K562 (cell line): ENCODE data around the gene NFATC3. TPM values are rescaled to one million over a fixed set of nuclear protein-coding genes. Genes with fewer than 3 reads are reported as not detected.

ENCODE experiments used
- CBX2 ChIP-seq: fragments of 200-600 bp; sonication (generic); IDR thresholded peaks from one replicate; pipeline ENCODE4 v1.6.1; 2012; ENCODE audit warnings: mild to moderate bottlenecking, low read length, inconsistent platforms; ENCODE audit not compliant: insufficient read depth, poor library complexity, severe bottlenecking
- GABPA ChIP-seq: fragments of 200-800 bp; sonication (Bioruptor generic); conservative IDR thresholded peaks from 2 replicates; pipeline ENCODE4 v1.6.1; 2016; ENCODE audit warnings: low read depth, missing genetic modification characterization, missing compliant biosample characterization
- PML ChIP-seq: IDR thresholded peaks from 2 replicates; pipeline ENCODE4 v1.6.1; 2012; ENCODE audit warnings: low read length, inconsistent platforms
- POLR2B ChIP-seq: fragments of 450-650 bp; IDR thresholded peaks from 2 replicates; pipeline ENCODE4 v1.6.1; 2018; ENCODE audit warnings: low read depth; ENCODE audit not compliant: partially characterized antibody
- TBP ChIP-seq: optimal IDR thresholded peaks from 2 replicates; pipeline ENCODE3; 2011; ENCODE audit warnings: low read depth, low read length, improper control_type of control experiment
- TEAD1 ChIP-seq, 2 experiments: fragments of 450-650 bp in 1 of 2; sonication (generic) in 1 of 2; formaldehyde crosslinking; IDR thresholded peaks; 2 replicates each; pipeline versions ENCODE4 v1.4.0 to v1.8.0; 2020 to 2022; ENCODE audit warnings: mild to moderate bottlenecking in 2 of 2, missing genetic modification reagents in 1 of 2
- ZNF324 ChIP-seq: fragments of 250-450 bp; sonication (Bioruptor Pico); IDR thresholded peaks from 2 replicates; pipeline ENCODE4 v1.4.0; 2020; ENCODE audit warnings: mild to moderate bottlenecking
- polyA plus RNA-seq, 8 experiments: library from polyadenylated mRNA; depleted of rRNA in 4 of 8; stranded (reverse) in 5 of 8; unstranded in 3 of 8; fragments of >200 nt; fragmentation: Nextera tagmentation in 2 of 8; fragmentation: Illumina TruSeq in 1 of 8; extraction: Ambion mirVana in 2 of 8; extraction: Trizol in 1 of 8; gene quantifications; 2 replicates each; pipeline versions ENCODE4 v1.2.1 to v1.2.3, GENCODE V29; 2011 to 2014; ENCODE audit warnings: inconsistent platforms in 1 of 8, missing spikeins in 1 of 8
- total RNA-seq, 7 experiments: library from RNA; depleted of rRNA in 6 of 7; stranded (reverse); fragments of >200 nt in 6 of 7; fragmentation: Illumina TruSeq in 2 of 7; extraction: Trizol in 2 of 7; gene quantifications; 2 replicates each; pipeline versions ENCODE4 v1.2.1 to v1.2.3, GENCODE V29; 2011 to 2021; ENCODE audit warnings: low replicate concordance in 1 of 7
- TF ChIP-seq, protein P1 (sequence below): IDR thresholded peaks from 3 replicates; pipeline ENCODE4 v1.6.1; 2011; ENCODE audit warnings: borderline replicate concordance, mild to moderate bottlenecking, moderate library complexity; ENCODE audit not compliant: insufficient read length; ENCODE audit errors: extremely low read depth
- TF ChIP-seq, protein P2 (sequence below): fragments of 450-650 bp; IDR thresholded peaks from 2 replicates; pipeline ENCODE4 v1.6.1; 2014; ENCODE audit warnings: low read depth, mild to moderate bottlenecking, moderate library complexity, borderline replicate concordance
- TF ChIP-seq, protein P3 (sequence below): fragments of 200-800 bp; sonication (Bioruptor generic); IDR thresholded peaks from 2 replicates; pipeline ENCODE4 v1.6.1; 2017; ENCODE audit warnings: missing genetic modification characterization, missing compliant biosample characterization
- TF ChIP-seq, protein P4 (sequence below): fragments of 250-450 bp; sonication (Bioruptor Pico); IDR thresholded peaks from 2 replicates; pipeline ENCODE4 v1.8.0; 2022; ENCODE audit warnings: moderate library complexity, mild to moderate bottlenecking, inconsistent platforms
- TF ChIP-seq, protein P5 (sequence below): fragments of 450-650 bp; IDR thresholded peaks from 2 replicates; pipeline ENCODE4 v1.6.1; 2016; ENCODE audit warnings: borderline replicate concordance
- TF ChIP-seq, protein P6 (sequence below): fragments of 450-650 bp; formaldehyde crosslinking; IDR thresholded peaks from 2 replicates; pipeline ENCODE4 v1.4.0; 2020; ENCODE audit warnings: mild to moderate bottlenecking, moderate library complexity
- TF ChIP-seq, protein P7 (sequence below): conservative IDR thresholded peaks from 2 replicates; pipeline ENCODE4 v1.6.1; 2011; ENCODE audit warnings: low read depth, mild to moderate bottlenecking, low read length; ENCODE audit not compliant: control insufficient read depth

Gene NFATC3
- total and polyA plus RNA-seq, 9 of the 15 experiments (the other 6 are each of a cell fraction or from before 2014, with no cell fraction given) = 15.7 to 98.4 (median 59.4) TPM

DNA sequence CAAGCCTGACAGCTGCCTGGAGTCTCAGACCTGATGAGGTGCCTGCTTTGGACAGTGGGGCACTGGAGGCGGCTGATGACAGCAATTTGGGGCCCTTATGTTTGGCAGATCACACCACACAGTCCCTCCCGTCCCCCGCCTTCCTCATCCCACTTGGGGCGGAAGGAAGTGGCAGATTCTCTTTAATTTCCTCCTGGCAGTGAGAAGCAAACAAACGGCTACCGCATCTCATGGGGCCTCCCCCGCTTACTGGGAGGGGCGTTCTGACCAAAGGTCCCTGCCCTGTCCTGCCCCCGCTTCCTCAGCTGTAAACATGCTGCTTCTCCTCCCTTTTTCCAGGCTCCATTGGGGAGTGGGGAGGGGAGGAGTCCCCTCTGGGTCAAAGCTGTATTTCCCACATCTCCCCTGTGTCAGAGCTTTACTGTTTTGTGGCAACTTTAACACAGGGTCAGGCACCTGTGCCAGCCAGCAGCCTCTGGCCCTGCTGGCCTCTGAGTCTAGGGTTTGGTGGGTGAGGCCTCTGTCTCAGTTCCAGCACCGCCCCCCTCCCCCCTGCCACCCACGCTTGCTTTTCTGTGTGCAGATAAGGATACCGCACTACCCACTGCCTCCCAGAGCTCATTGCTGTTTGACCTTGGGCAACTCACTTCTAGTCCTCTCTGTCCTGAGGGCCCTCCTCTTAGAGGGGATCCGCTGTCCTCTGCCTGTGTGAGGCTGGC lies 5.4 kb upstream of the NFATC3 start (continued):
- TF ChIP-seq, protein P1, sequence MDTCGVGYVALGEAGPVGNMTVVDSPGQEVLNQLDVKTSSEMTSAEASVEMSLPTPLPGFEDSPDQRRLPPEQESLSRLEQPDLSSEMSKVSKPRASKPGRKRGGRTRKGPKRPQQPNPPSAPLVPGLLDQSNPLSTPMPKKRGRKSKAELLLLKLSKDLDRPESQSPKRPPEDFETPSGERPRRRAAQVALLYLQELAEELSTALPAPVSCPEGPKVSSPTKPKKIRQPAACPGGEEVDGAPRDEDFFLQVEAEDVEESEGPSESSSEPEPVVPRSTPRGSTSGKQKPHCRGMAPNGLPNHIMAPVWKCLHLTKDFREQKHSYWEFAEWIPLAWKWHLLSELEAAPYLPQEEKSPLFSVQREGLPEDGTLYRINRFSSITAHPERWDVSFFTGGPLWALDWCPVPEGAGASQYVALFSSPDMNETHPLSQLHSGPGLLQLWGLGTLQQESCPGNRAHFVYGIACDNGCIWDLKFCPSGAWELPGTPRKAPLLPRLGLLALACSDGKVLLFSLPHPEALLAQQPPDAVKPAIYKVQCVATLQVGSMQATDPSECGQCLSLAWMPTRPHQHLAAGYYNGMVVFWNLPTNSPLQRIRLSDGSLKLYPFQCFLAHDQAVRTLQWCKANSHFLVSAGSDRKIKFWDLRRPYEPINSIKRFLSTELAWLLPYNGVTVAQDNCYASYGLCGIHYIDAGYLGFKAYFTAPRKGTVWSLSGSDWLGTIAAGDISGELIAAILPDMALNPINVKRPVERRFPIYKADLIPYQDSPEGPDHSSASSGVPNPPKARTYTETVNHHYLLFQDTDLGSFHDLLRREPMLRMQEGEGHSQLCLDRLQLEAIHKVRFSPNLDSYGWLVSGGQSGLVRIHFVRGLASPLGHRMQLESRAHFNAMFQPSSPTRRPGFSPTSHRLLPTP = no peak
- TF ChIP-seq CBX2 (no peak), GABPA (peak; percentile 87), POLR2B (peak; percentile 43), ZNF324 (CRISPR knock-in tag) (no peak), PML (peak; percentile 77), TEAD1 (CRISPR knock-in tag; IDR thresholded peaks at IDR 0.05) (peak; percentile 24 to 82; a peak in 2 of 4 replicates), TBP (peak; percentile 59)
- TF ChIP-seq, protein P2, sequence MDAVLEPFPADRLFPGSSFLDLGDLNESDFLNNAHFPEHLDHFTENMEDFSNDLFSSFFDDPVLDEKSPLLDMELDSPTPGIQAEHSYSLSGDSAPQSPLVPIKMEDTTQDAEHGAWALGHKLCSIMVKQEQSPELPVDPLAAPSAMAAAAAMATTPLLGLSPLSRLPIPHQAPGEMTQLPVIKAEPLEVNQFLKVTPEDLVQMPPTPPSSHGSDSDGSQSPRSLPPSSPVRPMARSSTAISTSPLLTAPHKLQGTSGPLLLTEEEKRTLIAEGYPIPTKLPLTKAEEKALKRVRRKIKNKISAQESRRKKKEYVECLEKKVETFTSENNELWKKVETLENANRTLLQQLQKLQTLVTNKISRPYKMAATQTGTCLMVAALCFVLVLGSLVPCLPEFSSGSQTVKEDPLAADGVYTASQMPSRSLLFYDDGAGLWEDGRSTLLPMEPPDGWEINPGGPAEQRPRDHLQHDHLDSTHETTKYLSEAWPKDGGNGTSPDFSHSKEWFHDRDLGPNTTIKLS = peak; percentile 69; the same call in 1 of the 2 replicates
- TF ChIP-seq, protein P3, sequence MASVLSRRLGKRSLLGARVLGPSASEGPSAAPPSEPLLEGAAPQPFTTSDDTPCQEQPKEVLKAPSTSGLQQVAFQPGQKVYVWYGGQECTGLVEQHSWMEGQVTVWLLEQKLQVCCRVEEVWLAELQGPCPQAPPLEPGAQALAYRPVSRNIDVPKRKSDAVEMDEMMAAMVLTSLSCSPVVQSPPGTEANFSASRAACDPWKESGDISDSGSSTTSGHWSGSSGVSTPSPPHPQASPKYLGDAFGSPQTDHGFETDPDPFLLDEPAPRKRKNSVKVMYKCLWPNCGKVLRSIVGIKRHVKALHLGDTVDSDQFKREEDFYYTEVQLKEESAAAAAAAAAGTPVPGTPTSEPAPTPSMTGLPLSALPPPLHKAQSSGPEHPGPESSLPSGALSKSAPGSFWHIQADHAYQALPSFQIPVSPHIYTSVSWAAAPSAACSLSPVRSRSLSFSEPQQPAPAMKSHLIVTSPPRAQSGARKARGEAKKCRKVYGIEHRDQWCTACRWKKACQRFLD (CRISPR knock-in tag) = peak; percentile 95
- TF ChIP-seq, protein P4, sequence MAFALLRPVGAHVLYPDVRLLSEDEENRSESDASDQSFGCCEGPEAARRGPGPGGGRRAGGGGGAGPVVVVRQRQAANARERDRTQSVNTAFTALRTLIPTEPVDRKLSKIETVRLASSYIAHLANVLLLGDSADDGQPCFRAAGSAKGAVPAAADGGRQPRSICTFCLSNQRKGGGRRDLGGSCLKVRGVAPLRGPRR (CRISPR knock-in tag) = no peak
- TF ChIP-seq, protein P5, sequence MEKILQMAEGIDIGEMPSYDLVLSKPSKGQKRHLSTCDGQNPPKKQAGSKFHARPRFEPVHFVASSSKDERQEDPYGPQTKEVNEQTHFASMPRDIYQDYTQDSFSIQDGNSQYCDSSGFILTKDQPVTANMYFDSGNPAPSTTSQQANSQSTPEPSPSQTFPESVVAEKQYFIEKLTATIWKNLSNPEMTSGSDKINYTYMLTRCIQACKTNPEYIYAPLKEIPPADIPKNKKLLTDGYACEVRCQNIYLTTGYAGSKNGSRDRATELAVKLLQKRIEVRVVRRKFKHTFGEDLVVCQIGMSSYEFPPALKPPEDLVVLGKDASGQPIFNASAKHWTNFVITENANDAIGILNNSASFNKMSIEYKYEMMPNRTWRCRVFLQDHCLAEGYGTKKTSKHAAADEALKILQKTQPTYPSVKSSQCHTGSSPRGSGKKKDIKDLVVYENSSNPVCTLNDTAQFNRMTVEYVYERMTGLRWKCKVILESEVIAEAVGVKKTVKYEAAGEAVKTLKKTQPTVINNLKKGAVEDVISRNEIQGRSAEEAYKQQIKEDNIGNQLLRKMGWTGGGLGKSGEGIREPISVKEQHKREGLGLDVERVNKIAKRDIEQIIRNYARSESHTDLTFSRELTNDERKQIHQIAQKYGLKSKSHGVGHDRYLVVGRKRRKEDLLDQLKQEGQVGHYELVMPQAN = no peak; the same call in 1 of the 2 replicates
- TF ChIP-seq, protein P6, sequence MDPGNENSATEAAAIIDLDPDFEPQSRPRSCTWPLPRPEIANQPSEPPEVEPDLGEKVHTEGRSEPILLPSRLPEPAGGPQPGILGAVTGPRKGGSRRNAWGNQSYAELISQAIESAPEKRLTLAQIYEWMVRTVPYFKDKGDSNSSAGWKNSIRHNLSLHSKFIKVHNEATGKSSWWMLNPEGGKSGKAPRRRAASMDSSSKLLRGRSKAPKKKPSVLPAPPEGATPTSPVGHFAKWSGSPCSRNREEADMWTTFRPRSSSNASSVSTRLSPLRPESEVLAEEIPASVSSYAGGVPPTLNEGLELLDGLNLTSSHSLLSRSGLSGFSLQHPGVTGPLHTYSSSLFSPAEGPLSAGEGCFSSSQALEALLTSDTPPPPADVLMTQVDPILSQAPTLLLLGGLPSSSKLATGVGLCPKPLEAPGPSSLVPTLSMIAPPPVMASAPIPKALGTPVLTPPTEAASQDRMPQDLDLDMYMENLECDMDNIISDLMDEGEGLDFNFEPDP (CRISPR knock-in tag) = no peak
- TF ChIP-seq, protein P7, sequence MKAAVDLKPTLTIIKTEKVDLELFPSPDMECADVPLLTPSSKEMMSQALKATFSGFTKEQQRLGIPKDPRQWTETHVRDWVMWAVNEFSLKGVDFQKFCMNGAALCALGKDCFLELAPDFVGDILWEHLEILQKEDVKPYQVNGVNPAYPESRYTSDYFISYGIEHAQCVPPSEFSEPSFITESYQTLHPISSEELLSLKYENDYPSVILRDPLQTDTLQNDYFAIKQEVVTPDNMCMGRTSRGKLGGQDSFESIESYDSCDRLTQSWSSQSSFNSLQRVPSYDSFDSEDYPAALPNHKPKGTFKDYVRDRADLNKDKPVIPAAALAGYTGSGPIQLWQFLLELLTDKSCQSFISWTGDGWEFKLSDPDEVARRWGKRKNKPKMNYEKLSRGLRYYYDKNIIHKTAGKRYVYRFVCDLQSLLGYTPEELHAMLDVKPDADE = no peak
